Astrocyte (in vitro differentiated cells and primary cell): ENCODE data around the gene FBXL7.

ENCODE experiments used
- EZH2 ChIP-seq: IDR thresholded peaks from 2 replicates; pipeline ENCODE4 v1.6.1; 2012; ENCODE audit warnings: mild to moderate bottlenecking, low read length, inconsistent platforms; ENCODE audit not compliant: insufficient read depth
- TF ChIP-seq, protein P1 (sequence below): IDR thresholded peaks from 2 replicates; pipeline ENCODE4 v1.5.1; 2011; ENCODE audit warnings: low read depth, mild to moderate bottlenecking, inconsistent platforms, low read length, moderate library complexity; ENCODE audit not compliant: insufficient read depth

DNA sequence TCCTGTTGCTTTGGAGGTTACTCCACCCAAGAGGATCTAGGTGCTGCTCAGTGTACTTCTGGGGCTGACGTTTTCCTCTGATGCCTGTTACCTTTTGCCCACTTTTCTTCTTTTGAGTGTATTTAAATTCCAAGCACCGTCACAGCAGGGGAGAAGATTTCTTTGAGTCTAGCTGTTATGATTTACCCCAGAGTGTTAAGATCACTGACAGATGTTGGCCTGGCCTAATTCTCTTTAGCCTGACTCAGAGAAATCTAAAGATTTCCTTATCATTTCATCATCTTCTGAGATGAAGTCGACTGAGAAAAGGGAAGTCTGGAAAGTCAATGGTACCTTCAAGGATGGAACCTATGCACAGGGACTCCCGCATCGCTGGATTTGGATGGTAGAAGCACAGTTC is 191.5 kb downstream of the FBXL7 start:
- TF ChIP-seq, protein P1, sequence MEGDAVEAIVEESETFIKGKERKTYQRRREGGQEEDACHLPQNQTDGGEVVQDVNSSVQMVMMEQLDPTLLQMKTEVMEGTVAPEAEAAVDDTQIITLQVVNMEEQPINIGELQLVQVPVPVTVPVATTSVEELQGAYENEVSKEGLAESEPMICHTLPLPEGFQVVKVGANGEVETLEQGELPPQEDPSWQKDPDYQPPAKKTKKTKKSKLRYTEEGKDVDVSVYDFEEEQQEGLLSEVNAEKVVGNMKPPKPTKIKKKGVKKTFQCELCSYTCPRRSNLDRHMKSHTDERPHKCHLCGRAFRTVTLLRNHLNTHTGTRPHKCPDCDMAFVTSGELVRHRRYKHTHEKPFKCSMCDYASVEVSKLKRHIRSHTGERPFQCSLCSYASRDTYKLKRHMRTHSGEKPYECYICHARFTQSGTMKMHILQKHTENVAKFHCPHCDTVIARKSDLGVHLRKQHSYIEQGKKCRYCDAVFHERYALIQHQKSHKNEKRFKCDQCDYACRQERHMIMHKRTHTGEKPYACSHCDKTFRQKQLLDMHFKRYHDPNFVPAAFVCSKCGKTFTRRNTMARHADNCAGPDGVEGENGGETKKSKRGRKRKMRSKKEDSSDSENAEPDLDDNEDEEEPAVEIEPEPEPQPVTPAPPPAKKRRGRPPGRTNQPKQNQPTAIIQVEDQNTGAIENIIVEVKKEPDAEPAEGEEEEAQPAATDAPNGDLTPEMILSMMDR, result no peak
- no peak for TF ChIP-seq EZH2
